Raji (cell line): ENCODE measurements around the gene GSTCD.

Experiments
- POLR2A ChIP-seq: IDR thresholded peaks from 2 replicates; pipeline ENCODE4 v1.6.1; 2011; ENCODE audit warnings: low read depth, low read length, control low read depth; ENCODE audit not compliant: insufficient read depth

The GSTCD gene

DNA sequence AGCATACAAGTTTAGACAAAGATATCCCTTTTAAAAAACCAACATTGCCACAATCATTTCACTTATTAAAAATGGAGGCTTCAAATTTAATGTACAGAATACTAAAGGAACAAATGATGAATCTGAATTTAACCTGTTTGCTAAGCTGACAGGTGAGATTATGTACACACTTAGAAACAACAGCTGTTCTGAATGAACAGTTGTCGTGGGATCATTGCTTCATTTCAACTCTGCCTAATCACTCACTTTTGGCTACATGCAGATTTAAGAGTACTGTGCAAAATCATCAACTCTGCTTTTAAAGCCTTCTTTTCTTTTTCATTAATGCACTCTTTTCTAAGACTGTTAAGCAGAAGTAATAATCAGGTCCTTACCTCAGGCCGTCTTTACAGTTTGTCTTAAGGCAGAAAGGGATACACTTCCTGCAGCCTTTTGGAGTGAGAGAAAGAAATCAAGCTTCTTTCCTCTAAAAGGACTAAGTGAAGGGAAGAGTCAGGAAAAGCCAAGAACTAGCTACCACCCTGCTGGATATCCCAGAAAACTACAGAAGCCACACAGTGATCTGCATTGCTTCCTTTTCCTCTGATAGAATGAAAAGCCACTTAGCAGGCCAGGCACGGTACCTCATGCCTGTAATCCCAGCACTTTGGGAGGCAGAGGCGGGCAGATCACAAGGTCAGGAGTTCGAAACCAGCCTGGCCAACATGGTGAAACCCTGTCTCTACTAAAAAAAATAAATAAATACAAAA, 132.0 kb downstream of the GSTCD start:
- TF ChIP-seq POLR2A: no peak

GRCh38 chr4:105843941-105844340, 135.4 kb downstream of the GSTCD start:
- no peak for TF ChIP-seq POLR2A

GRCh38 chr4:105845559-105845958, 137.0 kb downstream of the GSTCD start:
- TF ChIP-seq POLR2A: no peak

DNA sequence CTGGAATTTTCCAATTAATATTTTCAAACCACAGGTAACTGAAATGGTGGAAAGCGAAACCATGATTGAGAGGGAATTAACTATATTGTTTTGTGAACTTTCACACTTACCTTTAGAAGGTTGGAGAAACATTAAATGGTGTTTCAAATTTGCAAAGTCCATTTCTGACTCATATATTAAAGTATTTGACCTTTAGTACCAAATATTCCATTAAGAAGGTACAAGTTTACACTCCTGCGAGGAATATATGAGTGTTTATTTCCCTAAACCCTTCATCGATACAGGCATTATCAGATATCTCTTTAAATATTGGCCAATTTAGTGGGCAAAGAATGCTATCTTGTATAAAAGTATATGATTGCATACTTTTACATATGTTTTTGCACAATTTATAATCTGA, 142.6 kb downstream of the GSTCD start:
- no peak for TF ChIP-seq POLR2A

DNA sequence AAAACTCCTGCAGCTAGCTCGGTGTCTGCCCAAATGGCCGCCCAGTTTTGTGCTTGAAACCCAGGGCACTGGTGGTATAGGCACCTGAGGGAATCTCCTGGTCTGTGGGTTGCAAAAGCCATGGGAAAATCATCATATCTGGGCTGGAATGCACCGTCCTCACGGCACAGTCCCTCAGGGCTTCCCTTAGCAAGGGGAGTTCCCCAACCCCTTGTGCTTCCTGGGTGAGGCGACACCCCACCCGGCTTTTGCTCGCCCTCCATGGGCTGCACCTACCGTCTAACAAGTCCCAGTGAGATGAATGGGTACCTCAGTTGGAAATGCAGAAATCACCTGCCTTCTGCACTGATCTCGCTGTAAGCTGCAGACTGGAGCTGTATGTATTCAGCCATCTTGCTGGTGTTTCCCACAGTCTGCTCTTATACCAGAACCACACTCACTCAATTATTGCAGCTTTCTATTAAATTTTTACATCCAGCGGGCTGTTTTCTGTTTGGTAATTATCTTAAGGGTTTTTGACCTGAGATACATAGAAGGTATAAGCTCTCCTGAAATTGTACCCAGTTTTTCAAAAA, 150.0 kb downstream of the GSTCD start:
- no peak for TF ChIP-seq POLR2A

- TF ChIP-seq POLR2A: no peak
These were observed 150.6 kb downstream of the GSTCD start for GRCh38 chr4:105859233-105859632.

- no peak for TF ChIP-seq POLR2A
These were observed 162.4 kb downstream of the GSTCD start for GRCh38 chr4:105870963-105871362.

GRCh38 chr4:105871997-105872396, 163.4 kb downstream of the GSTCD start:
- TF ChIP-seq POLR2A: no peak

DNA sequence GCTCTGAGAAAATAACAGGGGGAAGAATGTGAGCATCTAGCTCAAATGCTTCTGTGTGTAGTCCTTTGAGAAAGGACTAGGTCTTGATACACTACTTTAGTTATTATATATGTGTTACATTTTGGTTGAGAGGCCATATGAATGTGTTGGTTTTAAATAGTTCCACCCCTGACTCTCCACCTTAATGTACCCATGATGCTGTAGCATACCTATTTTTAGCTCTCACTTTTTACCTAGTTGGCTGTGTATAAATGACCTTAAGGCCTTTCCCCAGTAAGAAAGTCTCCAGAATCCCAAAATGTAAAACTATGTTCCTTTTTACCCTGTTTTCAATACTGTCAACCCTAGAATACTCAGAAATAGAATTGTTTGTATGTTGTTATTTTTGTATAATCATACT, 166.6 kb downstream of the GSTCD start:
- TF ChIP-seq POLR2A: no peak

DNA sequence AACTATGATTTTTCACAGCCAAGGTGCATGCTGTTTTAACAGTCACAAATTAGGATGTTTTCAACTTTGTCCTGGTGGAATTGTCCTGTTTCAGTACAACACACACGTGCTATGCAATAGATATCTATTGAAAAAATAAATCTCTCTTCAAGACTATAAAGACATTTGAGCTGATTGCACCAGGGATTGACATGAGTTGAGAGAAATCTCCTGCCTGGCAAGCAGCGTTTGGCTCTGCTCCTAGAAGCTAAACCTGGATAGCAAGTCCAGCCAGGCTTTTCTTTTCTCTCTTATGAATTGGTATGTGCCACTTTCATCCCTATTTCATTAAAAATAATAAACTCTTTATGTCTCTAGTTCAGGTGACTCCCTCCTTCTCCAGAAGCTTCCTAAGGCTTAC, 170.1 kb downstream of the GSTCD start:
- TF ChIP-seq POLR2A: no peak

DNA sequence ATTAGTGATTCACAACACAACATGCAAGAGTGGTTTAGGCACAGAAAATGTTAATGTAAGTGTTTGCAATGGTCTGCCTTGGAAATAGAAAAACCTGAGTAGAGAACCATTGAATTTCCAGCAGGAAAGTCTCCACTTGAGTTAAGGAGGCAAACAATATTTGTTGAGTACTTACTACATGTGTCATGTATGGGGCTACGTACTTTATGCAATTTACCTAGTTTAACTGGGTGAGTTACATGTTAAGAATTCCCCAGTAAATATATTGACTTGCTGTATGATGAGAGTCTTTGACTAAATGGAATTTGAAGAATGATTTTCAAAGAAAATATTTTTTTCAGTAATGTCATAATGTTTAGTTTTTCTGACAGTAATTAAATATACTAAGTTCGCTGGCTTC, 178.9 kb downstream of the GSTCD start:
- no peak for TF ChIP-seq POLR2A

DNA sequence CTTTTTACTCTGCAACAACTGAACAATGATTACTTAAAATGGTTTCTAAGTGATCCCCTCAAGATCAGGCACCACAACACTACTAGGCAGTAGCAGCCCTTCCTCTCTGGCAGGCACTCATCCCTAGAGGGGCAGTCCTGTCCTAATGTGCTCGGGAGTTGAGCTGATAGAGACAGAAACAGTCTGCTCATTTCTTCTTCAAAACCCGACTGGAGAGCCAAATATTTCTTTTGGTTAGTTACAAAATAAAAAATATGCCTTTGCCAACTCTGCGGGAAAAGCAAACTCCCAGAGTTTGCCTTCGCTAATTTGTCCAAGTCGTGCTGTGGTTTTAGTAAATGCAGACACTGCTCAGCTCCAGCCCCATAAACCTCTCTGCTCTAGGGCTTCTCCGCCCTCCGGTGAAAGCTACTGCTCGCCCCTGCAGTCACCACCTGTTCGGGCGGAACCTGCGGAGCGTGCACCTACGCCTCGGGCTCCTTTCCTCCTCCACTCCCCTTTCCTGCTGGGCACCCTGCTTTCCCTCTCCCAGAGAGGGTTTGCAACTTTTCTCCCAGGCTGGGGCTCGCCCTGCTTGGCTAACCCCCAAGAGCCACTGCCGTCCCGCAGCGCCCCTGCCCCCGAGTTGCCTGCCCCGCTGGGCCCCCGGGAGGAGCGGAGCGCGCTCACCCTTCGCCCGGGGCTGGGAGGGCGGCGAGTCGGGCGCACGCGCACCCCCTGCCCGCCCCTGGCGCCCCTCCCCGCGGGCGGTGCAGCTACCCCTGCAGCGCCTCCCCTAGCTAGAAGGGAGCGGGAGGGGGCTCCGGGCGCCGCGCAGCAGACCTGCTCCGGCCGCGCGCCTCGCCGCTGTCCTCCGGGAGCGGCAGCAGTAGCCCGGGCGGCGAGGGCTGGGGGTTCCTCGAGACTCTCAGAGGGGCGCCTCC, 186.3 kb downstream of the GSTCD start, which contains the start of gene NPNT:
NPNT (plus strand) TSS at position 812 of the 923 bp plus-strand sequence. CDS start 182 bp downstream, outside the sequence.
- no peak for TF ChIP-seq POLR2A

DNA sequence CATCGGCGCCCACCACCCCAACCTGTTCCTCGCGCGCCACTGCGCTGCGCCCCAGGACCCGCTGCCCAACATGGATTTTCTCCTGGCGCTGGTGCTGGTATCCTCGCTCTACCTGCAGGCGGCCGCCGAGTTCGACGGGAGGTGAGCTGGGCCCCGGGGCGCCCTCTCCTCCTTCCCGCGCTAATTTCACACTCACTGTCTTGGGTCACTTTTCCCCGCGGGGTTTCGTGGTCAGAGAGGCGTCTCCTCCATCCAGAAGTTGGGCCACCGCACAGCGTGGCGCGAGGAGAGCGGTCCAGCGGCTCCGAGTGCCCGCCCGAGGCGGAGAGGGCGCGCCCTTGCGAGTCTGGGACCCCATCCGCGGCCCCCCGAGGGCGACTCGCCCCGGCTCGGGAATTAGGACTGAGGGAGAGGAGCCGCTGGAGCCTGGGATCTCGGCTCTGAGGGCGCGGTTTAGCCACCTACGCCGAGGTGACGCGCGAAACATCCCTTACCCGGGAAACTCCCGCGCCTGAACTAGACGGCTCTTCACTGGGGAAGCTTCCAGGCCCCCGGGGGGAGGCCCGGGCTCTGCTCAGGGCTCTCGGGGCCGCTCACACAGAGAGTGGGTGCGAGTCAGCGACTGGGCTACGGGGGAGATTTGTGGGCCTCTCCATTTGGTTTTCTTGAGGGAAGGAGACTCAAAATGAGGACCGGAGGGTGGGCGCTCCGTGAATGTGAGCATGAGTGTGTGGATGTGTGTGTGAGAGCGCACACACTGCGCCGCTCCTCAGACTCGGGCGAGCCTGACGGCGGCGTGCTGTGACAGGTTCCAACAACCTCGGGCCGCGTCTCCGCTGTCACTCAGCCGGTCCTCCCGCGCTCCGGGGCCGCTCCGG, 187.2 kb downstream of the GSTCD start:
- no peak for TF ChIP-seq POLR2A

DNA sequence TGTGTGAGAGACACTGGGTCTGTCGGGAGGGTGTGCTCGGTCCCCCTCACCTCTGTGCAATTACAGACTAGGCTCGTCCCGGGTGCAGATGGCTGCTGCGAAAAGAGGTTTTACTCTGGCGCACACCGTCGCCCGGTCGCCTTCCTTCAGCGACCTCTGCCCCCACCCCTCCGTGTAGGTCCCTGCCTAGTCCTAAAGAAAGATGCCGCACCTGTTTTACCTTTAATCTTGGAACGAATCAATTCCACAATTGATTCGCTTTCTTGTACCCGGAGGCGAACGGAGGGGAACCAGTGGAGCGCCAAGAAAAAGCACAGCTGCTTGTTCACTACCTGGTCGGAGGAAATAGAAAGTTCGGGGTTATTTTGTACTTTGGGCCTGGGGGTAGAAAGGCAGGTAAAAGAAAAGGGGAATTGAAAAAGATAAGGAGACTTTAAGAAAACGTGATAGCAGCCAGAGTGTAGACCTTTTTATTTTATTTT, 187.9 kb downstream of the GSTCD start:
- TF ChIP-seq POLR2A: no peak
